GM18526 (cell line): ENCODE data around the gene INHBE.
A peak's percentile ranks its signal among the peaks of the same experiment; 100 is the strongest.

Experiments
- POLR2A ChIP-seq: IDR thresholded peaks from 3 replicates; pipeline ENCODE4 v1.6.1; 2011; ENCODE audit not compliant: insufficient read length; ENCODE audit errors: extremely low read depth

INHBE gene

DNA sequence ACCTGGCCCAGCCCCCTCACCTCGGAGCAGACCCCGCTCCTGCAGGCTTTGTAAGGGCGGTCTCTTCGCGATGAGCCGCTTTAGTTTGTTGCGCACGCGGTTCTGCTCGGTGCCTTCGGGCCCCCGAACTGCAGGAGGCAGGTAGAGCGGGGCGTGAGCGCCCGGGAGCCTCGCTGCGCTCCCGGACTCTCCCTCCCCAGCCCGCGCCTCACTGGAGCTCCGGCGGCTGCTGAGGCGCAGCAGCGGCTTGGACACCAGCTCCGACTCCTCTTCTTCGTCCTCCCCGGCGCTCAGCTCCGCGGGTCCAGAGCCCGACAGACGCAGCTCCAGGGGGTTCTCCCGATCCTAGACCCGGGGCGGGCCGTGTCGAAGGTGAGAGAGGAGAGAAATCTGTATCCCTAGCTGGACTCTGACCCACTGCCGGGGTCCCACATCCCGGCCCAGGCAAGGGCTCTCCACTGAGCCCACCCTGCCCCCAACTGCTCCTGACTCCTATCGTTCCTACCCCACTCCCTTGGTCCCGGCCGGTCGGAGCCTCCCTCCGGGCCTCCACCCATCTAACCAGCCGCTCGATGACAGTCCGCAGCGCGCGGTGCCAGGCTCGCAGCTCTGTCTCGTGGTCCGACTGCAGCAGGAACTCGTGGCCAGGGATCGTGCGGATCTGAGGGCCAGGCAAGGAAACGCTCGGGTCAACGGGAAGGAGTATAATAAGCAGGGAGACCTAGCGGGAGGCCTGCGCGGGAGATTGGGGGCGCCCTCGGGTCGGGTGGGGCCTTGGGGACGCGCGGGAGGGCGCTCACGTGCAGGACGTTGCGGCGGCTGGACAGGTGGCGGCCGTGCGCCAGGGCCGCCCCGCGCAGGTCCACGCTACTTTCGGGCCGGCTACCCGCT lies 20.4 kb downstream of the INHBE start:
- no peak for TF ChIP-seq POLR2A

- no peak for TF ChIP-seq POLR2A
Observed at GRCh38 chr12:57476162-57476992, 21.3 kb downstream of the INHBE start.

- no peak for TF ChIP-seq POLR2A
Observed at GRCh38 chr12:57476993-57477709, 22.0 kb downstream of the INHBE start.

GRCh38 chr12:57477710-57478681 lies 22.9 kb downstream of the INHBE start:
- peak; percentile 47 for TF ChIP-seq POLR2A

DNA sequence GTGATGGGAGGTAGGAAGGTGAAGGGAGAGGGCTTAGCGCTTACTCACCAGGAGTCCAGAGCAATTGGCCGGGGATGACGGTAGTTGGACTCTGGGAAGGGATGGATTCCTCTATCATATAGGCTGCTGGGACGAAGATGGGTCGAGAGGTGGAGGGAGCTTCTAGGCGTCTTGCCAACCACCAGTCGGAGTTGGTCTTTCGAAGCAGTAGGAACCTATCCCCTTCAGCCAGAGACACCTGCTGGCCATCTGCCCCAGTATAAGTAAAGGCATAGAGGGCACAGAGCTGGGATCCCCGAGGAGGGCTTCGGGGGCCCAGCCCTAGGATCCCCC lies 23.9 kb downstream of the INHBE start:
- no peak for TF ChIP-seq POLR2A

- peak; percentile 30 for TF ChIP-seq POLR2A
Observed at GRCh38 chr12:57479376-57480115, 24.4 kb downstream of the INHBE start, which contains the start of gene ARHGAP9. ARHGAP9 (minus strand) TSS chr12:57479866; CDS start chr12:57479406, 460 bp downstream.

- TF ChIP-seq POLR2A = no peak
Observed at GRCh38 chr12:57481671-57482070, 26.6 kb downstream of the INHBE start.

- TF ChIP-seq POLR2A = no peak
Observed at GRCh38 chr12:57483466-57483865, 28.4 kb downstream of the INHBE start.

DNA sequence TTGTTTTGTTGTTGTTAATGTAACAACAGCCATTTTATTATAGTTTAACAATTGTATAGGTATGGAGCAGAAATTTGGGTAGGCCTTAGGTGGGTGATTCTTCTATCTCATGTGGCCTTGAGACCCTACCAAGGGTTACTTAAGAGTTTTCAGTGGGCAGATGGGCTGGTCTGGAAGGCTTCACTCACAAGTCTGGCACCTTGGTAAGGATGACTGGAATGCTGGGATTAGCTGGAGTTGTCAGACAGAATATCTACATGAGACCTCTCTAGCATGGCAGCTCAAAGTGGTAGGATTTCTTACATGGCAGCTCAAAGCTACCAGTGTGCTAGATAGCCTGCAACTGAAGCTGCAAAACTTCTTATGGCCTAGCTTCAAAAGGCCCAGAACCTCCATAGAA lies 30.6 kb downstream of the INHBE start:
- no peak for TF ChIP-seq POLR2A

DNA sequence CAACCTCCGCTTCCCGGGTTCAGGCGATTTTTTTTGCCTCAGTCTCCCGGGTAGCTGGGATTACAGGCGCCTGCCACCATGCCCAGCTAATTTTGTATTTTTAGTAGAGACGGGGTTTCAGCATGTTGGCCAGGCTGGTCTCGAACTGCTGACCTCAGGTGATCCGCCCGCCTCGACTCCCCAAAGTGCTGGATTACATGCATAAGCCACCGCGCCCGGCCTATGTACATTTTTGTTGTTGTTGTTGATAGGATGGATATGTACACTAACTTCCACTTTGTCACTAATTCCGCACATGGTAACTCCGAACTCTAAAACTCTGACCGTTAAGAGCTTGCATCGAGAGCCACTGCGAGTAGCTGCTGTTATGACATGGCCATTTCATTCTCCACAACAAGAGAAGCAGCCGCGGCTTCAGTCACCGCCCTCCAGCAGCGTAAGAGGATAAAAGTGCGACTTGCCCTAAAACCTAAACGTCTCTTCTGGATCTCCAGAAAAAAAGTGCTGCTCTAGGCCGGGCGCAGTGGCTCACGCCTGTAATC lies 32.0 kb downstream of the INHBE start:
- no peak for TF ChIP-seq POLR2A

- peak; percentile 80 for TF ChIP-seq POLR2A
Observed at GRCh38 chr12:57487597-57488401, 32.7 kb downstream of the INHBE start, which contains the start of gene MARS1. MARS1 (plus strand) TSS chr12:57488068; CDS start chr12:57488091, 23 bp downstream.

DNA sequence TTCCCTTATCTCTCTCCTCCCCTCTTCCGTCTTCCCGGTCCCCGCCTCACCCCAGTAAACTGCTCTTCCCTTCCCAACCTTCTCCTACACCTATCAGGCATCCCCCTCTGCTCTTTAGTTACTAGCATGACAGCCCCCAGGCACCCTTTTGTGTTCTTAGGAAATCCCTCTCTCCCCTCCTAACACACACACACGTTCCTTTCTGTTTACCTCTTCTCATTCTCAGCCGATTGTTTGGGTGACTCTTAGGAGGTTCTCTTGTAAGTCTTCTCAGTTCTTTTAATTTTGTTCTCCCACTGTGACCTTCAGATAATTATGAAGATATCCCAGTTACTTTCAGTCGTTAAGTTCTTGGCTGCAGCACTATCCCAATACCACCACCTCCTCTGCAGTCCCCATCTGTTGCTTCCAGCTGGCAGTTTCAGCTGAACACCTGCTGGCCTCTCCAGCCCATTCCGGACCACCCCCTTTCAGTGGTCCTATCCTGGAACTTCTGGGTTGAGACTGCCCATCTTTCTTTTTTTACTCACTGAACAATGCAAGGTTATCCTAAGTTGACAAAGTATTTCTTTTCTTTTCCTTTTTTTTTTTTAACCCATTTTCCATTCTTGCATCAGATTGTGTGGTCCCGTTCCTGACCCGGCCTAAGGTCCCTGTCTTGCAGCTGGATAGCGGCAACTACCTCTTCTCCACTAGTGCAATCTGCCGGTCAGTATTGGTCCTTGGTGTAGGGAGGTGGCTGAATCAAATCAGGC lies 33.5 kb downstream of the INHBE start:
- TF ChIP-seq POLR2A = no peak
